ENCODE data around the gene C11orf52.

- TF ChIP-seq EZH2phosphoT487 (IDR thresholded peaks at IDR 0.05; ENCODE audit: low read length) (no peak), CTCF (IDR thresholded peaks at IDR 0.05; ENCODE audit: low read length) (no peak)
Observed at GRCh38 chr11:111908639-111909305, 9.9 kb upstream of the C11orf52 start.

Measured in MM.1S (cell line).